Left colon (tissue), 2 donors: ENCODE data around the gene ADRM1. TPM values are rescaled to one million over a fixed set of nuclear protein-coding genes. Genes with fewer than 3 reads are reported as not detected.

Source experiments
- ATAC-seq: fragments of 200-7000 bp; cut with Tn5 transposase; one replicate; pipeline ENCODE4 v1.9.1; 2020; ENCODE audit warnings: mild to moderate bottlenecking, moderate library complexity
- DNase-seq, 2 donors: peaks; one replicate each; pipeline ENCODE4 v3.0.0-alpha.2; 2020
- intact Hi-C, 2 donors: fragments of 100-400 bp; cut with DNase I in 1 of 2; cut with micrococcal nuclease in 1 of 2; formaldehyde crosslinking; loops; one replicate each; pipeline versions ENCODE4 v1.11.2 to v1.14.0; 2022; cut with DNase I, micrococcal nuclease
- total RNA-seq, 2 donors: library from RNA; stranded (reverse); fragmentation: NEBNext Ultra II Directional; extraction: Animal tissue kit (Norgen Biotek cat#: 25700); gene quantifications; one replicate each; pipeline ENCODE4 v1.2.1, GENCODE V29; 2021
- donor health status: DM: no; HTN: no; CAD: no.
- donor health status: DM: yes; HTN: yes; CAD: no.

Gene ADRM1
- total RNA-seq, 2 donors from 2014 or later: 67.2 to 73.1 TPM

GRCh38 chr20:62293946-62294345 lies 8.9 kb upstream of the ADRM1 start:
- intact Hi-C loops: no loop called here
- ATAC-seq (no peak), DNase-seq (no peak)

GRCh38 chr20:62294516-62294915 lies 8.3 kb upstream of the ADRM1 start:
- ATAC-seq (no peak), DNase-seq (no peak)
- intact Hi-C loops: no loop called here

GRCh38 chr20:62296724-62297448 lies 5.9 kb upstream of the ADRM1 start:
- DNase-seq (no peak), ATAC-seq (no peak)
- intact Hi-C loops: no loop called here

GRCh38 chr20:62297449-62298227 lies 5.2 kb upstream of the ADRM1 start:
- intact Hi-C loops: no loop called here
- ATAC-seq (no peak), DNase-seq (no peak)

- intact Hi-C loops: no loop called here
- ATAC-seq (no peak), DNase-seq (no peak)
Observed at GRCh38 chr20:62298577-62299249, 4.1 kb upstream of the ADRM1 start.

GRCh38 chr20:62299666-62300236 lies 3.0 kb upstream of the ADRM1 start:
- no peak for ATAC-seq
- intact Hi-C loops: loop anchor here (10.0 kb wide), 1 partner anchor 85 kb away; the partner anchor contains the start of gene RPS21 (in 2 of the 2)
- no peak for DNase-seq

GRCh38 chr20:62300319-62300718 lies 2.5 kb upstream of the ADRM1 start:
- intact Hi-C loops: loop anchor here (10.0 kb wide), 1 partner anchor 84 kb away; the partner anchor contains the start of gene RPS21 (in 2 of the 2)
- no peak for ATAC-seq
- DNase-seq: no peak

GRCh38 chr20:62301111-62301668 lies 1.6 kb upstream of the ADRM1 start:
- intact Hi-C loops: loop anchor here (10.0 kb wide), 1 partner anchor 84 kb away; the partner anchor contains the start of gene RPS21 (in 2 of the 2)
- no peak for ATAC-seq
- DNase-seq: no peak

- peak; percentile 90 to 95 for DNase-seq
- peak; percentile 68 for ATAC-seq
- intact Hi-C loops: loop anchor here (10.0 kb wide), 1 partner anchor 83 kb away; the partner anchor contains the start of gene RPS21 (in 2 of the 2)
Observed at GRCh38 chr20:62301773-62302340, 940 bp upstream of the ADRM1 start.

GRCh38 chr20:62303062-62303339 lies 204 bp downstream of the ADRM1 start:
- DNase-seq (no peak), ATAC-seq (no peak)
- intact Hi-C loops: loop anchor here (10.0 kb wide), 1 partner anchor 82 kb away; the partner anchor contains the start of gene RPS21 (in 2 of the 2)

- peak; percentile 10 for ATAC-seq
- intact Hi-C loops: loop anchor here (10.0 kb wide), 1 partner anchor 81 kb away; the partner anchor contains the start of gene RPS21 (in 2 of the 2)
- DNase-seq: peak in 1 of 2 donors; percentile 44
Observed at GRCh38 chr20:62303340-62304226, 786 bp downstream of the ADRM1 start.

- intact Hi-C loops: loop anchor here (10.0 kb wide), 1 partner anchor 80 kb away; the partner anchor contains the start of gene RPS21 (in 2 of the 2)
- ATAC-seq (no peak), DNase-seq (peak in 1 of 2 donors; percentile 41)
Observed at GRCh38 chr20:62304331-62305148, 1.7 kb downstream of the ADRM1 start.

GRCh38 chr20:62305149-62305764 lies 2.5 kb downstream of the ADRM1 start:
- DNase-seq: no peak
- intact Hi-C loops: loop anchor here (10.0 kb wide), 1 partner anchor 80 kb away; the partner anchor contains the start of gene RPS21 (in 2 of the 2)
- no peak for ATAC-seq

- no peak for ATAC-seq
- intact Hi-C loops: loop anchor here (10.0 kb wide), 1 partner anchor 79 kb away; the partner anchor contains the start of gene RPS21 (in 2 of the 2)
- DNase-seq: no peak
Observed at GRCh38 chr20:62305765-62306413, 3.1 kb downstream of the ADRM1 start.

GRCh38 chr20:62306414-62307187 lies 3.8 kb downstream of the ADRM1 start:
- DNase-seq (no peak), ATAC-seq (no peak)
- intact Hi-C loops: loop anchor here (10.0 kb wide), 1 partner anchor 78 kb away; the partner anchor contains the start of gene RPS21 (in 2 of the 2)
